ENCODE measurements around the gene CAMK2G. TPM values are rescaled to one million over a fixed set of nuclear protein-coding genes. Genes with fewer than 3 reads are reported as not detected.
A peak's percentile ranks its signal among the peaks of the same experiment; 100 is the strongest.

Gene CAMK2G
- total RNA-seq, 1 donor from 2014 or later: 22.1 TPM

GRCh38 chr10:73765066-73765465, 109.3 kb downstream of the CAMK2G start:
- no peak for DNase-seq
- no peaks in the 10 kb centered on the region for H3K27me3 Mint-ChIP-seq
- peaks cover 41% of the 10 kb centered on the region for H3K4me1 Mint-ChIP-seq
- H3K9me3 Mint-ChIP-seq: no peaks in the 10 kb centered on the region
- peaks cover 79% of the 10 kb centered on the region for H3K36me3 Mint-ChIP-seq (ENCODE audit: low read depth)
- peak overlapping the region; percentile 27 for H3K27ac Mint-ChIP-seq
- intact Hi-C loops (cut with micrococcal nuclease): no loop called here
- no peak overlapping the region for H3K4me3 Mint-ChIP-seq

GRCh38 chr10:73763343-73763742, 111.0 kb downstream of the CAMK2G start:
- Mint-ChIP-seq H3K27me3 (no peaks in the 10 kb centered on the region), H3K36me3 (ENCODE audit: low read depth) (peaks cover 79% of the 10 kb centered on the region), H3K4me1 (peaks cover 41% of the 10 kb centered on the region), H3K9me3 (no peaks in the 10 kb centered on the region), H3K4me3 (no peak overlapping the region), H3K27ac (peak overlapping the region; percentile 78)
- intact Hi-C loops (cut with micrococcal nuclease): no loop called here
- DNase-seq: no peak

- H3K36me3 Mint-ChIP-seq (ENCODE audit: low read depth): peaks cover 78% of the 10 kb centered on the region
- H3K4me1 Mint-ChIP-seq: peaks cover 41% of the 10 kb centered on the region
- peak overlapping the region; percentile 4 for H3K4me3 Mint-ChIP-seq
- H3K9me3 Mint-ChIP-seq: no peaks in the 10 kb centered on the region
- no peak for DNase-seq
- intact Hi-C loops (cut with micrococcal nuclease): no loop called here
- H3K27me3 Mint-ChIP-seq: no peaks in the 10 kb centered on the region
- H3K27ac Mint-ChIP-seq: peak overlapping the region; percentile 78
These were observed 111.4 kb downstream of the CAMK2G start for GRCh38 chr10:73762915-73763314.

Other genes starting within 250 kb of the CAMK2G start
- not detected in 2 replicates for gene MYOZ1, start 233.1 kb downstream of the CAMK2G start, total RNA-seq
- 0.05 TPM in 1 of 2 replicates, not detected in the other for gene SYNPO2L, start 218.5 kb downstream of the CAMK2G start, total RNA-seq
- 10.1 and 13.9 TPM in 2 replicates for gene AGAP5, start 176.4 kb downstream of the CAMK2G start, total RNA-seq
- 106 TPM in 2 replicates for gene SEC24C, start 130.2 kb downstream of the CAMK2G start, total RNA-seq
- 34.9 and 37.8 TPM in 2 replicates for gene CHCHD1, start 92.5 kb downstream of the CAMK2G start, total RNA-seq
- 50.8 and 53.5 TPM in 2 replicates for gene ZSWIM8, start 88.9 kb downstream of the CAMK2G start, total RNA-seq
- gene NDST2, start 63.0 kb downstream of the CAMK2G start, total RNA-seq: 50.5 and 50.6 TPM in 2 replicates
- gene PLAU, start 36.6 kb upstream of the CAMK2G start, total RNA-seq: 0.57 and 0.72 TPM in 2 replicates
- gene VCL, start 123.6 kb upstream of the CAMK2G start, total RNA-seq: 26.1 and 26.8 TPM in 2 replicates